ENCODE results near the gene ZBTB5. TPM values are rescaled to one million over a fixed set of nuclear protein-coding genes. Genes with fewer than 3 reads are reported as not detected.

The ZBTB5 gene
- total and polyA plus RNA-seq, 2 of the 13 experiments (the other 11 are each of a cell fraction or from before 2014, with no cell fraction given), result 12.5 to 20.5 TPM

GRCh38 chr9:37415011-37415719 lies 50.1 kb downstream of the ZBTB5 start (continued):
- TF ChIP-seq, protein P1, sequence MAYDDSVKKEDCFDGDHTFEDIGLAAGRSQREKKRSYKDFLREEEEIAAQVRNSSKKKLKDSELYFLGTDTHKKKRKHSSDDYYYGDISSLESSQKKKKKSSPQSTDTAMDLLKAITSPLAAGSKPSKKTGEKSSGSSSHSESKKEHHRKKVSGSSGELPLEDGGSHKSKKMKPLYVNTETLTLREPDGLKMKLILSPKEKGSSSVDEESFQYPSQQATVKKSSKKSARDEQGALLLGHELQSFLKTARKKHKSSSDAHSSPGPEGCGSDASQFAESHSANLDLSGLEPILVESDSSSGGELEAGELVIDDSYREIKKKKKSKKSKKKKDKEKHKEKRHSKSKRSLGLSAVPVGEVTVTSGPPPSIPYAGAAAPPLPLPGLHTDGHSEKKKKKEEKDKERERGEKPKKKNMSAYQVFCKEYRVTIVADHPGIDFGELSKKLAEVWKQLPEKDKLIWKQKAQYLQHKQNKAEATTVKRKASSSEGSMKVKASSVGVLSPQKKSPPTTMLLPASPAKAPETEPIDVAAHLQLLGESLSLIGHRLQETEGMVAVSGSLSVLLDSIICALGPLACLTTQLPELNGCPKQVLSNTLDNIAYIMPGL (CRISPR knock-in tag; IDR thresholded peaks at IDR 0.05; ENCODE audit: borderline replicate concordance in 1 of 2, low read depth in 1 of 2), result peak; percentile 62 to 71; a peak in 2 of 4 replicates
- TF ChIP-seq ISL2 (CRISPR knock-in tag; IDR thresholded peaks at IDR 0.05) (peak; percentile 30; the same call in 1 of the 2 replicates), ZHX1 (CRISPR knock-in tag; IDR thresholded peaks at IDR 0.05; ENCODE audit: low read depth) (0 out of 2 replicates have a peak, but pooled peaks have one; percentile 39), ZBTB21 (CRISPR knock-in tag; IDR thresholded peaks at IDR 0.05) (peak; percentile 22; the same call in 1 of the 2 replicates), ZNF331 (CRISPR knock-in tag; IDR thresholded peaks at IDR 0.05) (peak; percentile 47; the same call in 1 of the 2 replicates), RXRB (CRISPR knock-in tag; IDR thresholded peaks at IDR 0.05; ENCODE audit: borderline replicate concordance) (peak; percentile 47; the same call in 1 of the 2 replicates), FOXA3 (CRISPR knock-in tag; IDR thresholded peaks at IDR 0.05) (peak; percentile 50; the same call in 1 of the 2 replicates), ISX (CRISPR knock-in tag; conservative IDR thresholded peaks at IDR 0.05) (no peak), SALL2 (CRISPR knock-in tag; IDR thresholded peaks at IDR 0.05) (no peak), ZMYM3 (CRISPR knock-in tag; IDR thresholded peaks at IDR 0.05) (peak; percentile 65), ZNF576 (CRISPR knock-in tag; IDR thresholded peaks at IDR 0.05) (no peak), REPIN1 (CRISPR knock-in tag; IDR thresholded peaks at IDR 0.05; ENCODE audit: borderline replicate concordance, low read depth) (peak; percentile 77; the same call in 1 of the 2 replicates), CREM (IDR thresholded peaks at IDR 0.05) (peak; percentile 33; the same call in 1 of the 2 replicates), CREM (CRISPR knock-in tag; IDR thresholded peaks at IDR 0.05) (no peak), MAF1 (CRISPR knock-in tag; IDR thresholded peaks at IDR 0.05; ENCODE audit: borderline replicate concordance) (no peak), IKZF5 (CRISPR knock-in tag; IDR thresholded peaks at IDR 0.05) (peak; percentile 48; the same call in 1 of the 2 replicates), MIER2 (CRISPR knock-in tag; IDR thresholded peaks at IDR 0.05) (0 out of 2 replicates have a peak, but pooled peaks have one; percentile 14), NFKBIZ (CRISPR knock-in tag; IDR thresholded peaks at IDR 0.05) (no peak), ZNF564 (CRISPR knock-in tag; IDR thresholded peaks at IDR 0.05) (no peak), STAG1 (CRISPR knock-in tag; IDR thresholded peaks at IDR 0.05) (peak; percentile 74), SAP130 (CRISPR knock-in tag; IDR thresholded peaks at IDR 0.05; ENCODE audit: low read depth) (peak; percentile 57), NCOA5 (CRISPR knock-in tag; IDR thresholded peaks at IDR 0.05) (no peak)
- TF ChIP-seq, protein P2, sequence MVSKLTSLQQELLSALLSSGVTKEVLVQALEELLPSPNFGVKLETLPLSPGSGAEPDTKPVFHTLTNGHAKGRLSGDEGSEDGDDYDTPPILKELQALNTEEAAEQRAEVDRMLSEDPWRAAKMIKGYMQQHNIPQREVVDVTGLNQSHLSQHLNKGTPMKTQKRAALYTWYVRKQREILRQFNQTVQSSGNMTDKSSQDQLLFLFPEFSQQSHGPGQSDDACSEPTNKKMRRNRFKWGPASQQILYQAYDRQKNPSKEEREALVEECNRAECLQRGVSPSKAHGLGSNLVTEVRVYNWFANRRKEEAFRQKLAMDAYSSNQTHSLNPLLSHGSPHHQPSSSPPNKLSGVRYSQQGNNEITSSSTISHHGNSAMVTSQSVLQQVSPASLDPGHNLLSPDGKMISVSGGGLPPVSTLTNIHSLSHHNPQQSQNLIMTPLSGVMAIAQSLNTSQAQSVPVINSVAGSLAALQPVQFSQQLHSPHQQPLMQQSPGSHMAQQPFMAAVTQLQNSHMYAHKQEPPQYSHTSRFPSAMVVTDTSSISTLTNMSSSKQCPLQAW (CRISPR knock-in tag; IDR thresholded peaks at IDR 0.05), result peak; percentile 54; the same call in 1 of the 2 replicates

All from HepG2 (cell line).